Measurements from ENCODE around the gene PLA2G2C.

PLA2G2C gene

DNA sequence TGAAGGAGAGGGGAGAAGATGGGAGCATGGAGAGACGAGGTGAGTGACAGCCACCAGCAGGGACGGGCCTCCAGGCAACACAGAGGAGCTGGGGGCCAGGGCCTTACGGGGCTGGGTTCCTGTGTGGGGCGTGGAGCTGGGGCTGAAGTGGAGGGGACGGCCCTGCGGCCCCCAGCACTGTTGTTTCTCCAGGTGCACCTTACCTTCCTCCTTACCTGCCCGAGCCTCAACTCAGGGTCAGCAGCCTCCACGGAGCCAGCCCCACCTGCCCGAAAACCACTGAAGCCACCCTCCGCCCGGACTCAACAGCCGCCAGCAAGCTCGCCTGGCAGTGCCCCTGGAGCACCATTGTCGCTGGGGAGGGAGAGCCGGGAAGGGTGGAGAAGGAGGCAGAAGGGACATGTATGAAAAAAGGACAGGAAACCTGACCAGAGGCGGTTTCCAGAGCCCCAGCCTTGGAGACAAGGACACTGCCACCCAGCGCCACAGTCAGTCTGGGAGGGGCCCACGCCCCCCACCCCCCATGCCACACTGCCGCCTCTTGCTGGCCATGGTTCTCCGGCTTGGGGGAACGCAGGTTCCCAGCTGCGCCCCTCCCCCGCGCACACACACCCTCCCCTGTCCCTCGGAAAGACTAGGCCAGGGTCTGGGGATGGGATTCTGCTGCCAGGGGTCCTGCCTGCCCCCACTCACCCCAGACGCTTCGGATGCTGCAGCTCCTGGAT lies 36.6 kb downstream of the PLA2G2C start:
- H3K27ac ChIP-seq = no peak overlapping the region
- H3K4me3 ChIP-seq (ENCODE audit: low read depth, low read length) = no peak overlapping the region
- in situ Hi-C loops (cut with HindIII; ENCODE audit: low pct_ligation_motif_present, low sequenced_read_pairs) = no loop called here
- TF ChIP-seq, protein P1, sequence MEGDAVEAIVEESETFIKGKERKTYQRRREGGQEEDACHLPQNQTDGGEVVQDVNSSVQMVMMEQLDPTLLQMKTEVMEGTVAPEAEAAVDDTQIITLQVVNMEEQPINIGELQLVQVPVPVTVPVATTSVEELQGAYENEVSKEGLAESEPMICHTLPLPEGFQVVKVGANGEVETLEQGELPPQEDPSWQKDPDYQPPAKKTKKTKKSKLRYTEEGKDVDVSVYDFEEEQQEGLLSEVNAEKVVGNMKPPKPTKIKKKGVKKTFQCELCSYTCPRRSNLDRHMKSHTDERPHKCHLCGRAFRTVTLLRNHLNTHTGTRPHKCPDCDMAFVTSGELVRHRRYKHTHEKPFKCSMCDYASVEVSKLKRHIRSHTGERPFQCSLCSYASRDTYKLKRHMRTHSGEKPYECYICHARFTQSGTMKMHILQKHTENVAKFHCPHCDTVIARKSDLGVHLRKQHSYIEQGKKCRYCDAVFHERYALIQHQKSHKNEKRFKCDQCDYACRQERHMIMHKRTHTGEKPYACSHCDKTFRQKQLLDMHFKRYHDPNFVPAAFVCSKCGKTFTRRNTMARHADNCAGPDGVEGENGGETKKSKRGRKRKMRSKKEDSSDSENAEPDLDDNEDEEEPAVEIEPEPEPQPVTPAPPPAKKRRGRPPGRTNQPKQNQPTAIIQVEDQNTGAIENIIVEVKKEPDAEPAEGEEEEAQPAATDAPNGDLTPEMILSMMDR (IDR thresholded peaks at IDR 0.05; ENCODE audit: low read depth, low read length, missing control alignments) = no peak
- no peaks in the 10 kb centered on the region for H3K36me3 ChIP-seq (replicated peaks)
- no peaks in the 10 kb centered on the region for H3K27me3 ChIP-seq (replicated peaks)
- no peak for DNase-seq

DNA sequence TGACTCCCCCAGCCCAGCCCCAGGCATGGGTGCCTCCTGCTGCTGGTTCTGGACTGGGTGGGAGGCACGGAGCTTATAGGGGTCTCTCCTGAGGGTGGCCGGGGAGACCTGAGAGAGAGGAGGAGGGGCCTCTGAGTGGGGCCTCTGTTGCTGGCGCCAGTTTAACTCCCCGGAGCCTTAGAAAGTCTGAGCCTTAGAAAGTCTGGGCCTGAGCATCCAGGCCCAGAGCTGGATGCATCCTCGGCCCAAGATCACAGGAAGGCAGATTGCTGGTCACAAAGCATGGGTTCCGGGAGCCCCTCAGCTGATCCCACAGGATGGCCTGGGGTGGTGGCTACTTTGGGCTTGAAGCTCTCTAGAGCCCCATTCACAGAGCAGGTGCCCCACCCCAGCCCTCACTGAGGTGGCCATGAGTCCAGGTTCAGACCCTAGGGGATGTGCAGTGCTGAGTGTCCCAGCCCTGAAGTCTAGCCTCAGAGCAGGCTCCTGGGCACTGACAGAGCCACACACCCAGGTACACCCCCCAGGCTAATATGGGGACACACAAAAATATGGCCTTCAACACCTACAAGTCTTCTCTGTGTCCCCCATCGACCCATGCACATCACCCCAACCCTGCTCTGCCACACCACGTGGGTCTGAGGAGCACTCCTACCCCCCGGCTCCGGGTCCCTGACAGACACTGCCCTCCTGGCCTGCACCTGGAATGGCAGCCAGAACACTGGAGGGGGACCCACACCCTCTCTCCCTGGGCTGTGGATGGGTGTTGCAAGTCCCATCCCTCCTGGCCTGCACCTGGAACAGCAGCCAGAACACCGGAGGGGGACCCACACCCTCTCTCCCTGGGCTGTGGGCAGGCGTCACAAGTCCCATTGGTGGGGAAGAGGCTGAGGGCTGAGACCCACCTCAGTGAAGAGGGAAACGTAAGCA lies 37.5 kb downstream of the PLA2G2C start:
- in situ Hi-C loops (cut with HindIII; ENCODE audit: low pct_ligation_motif_present, low sequenced_read_pairs) = no loop called here
- H3K27ac ChIP-seq = no peak overlapping the region
- no peak overlapping the region for H3K4me3 ChIP-seq (ENCODE audit: low read depth, low read length)
- TF ChIP-seq, protein P1 (IDR thresholded peaks at IDR 0.05; ENCODE audit: low read depth, low read length, missing control alignments) = no peak
- no peak for DNase-seq
- no peaks in the 10 kb centered on the region for H3K27me3 ChIP-seq (replicated peaks)
- H3K36me3 ChIP-seq (replicated peaks) = no peaks in the 10 kb centered on the region

DNA sequence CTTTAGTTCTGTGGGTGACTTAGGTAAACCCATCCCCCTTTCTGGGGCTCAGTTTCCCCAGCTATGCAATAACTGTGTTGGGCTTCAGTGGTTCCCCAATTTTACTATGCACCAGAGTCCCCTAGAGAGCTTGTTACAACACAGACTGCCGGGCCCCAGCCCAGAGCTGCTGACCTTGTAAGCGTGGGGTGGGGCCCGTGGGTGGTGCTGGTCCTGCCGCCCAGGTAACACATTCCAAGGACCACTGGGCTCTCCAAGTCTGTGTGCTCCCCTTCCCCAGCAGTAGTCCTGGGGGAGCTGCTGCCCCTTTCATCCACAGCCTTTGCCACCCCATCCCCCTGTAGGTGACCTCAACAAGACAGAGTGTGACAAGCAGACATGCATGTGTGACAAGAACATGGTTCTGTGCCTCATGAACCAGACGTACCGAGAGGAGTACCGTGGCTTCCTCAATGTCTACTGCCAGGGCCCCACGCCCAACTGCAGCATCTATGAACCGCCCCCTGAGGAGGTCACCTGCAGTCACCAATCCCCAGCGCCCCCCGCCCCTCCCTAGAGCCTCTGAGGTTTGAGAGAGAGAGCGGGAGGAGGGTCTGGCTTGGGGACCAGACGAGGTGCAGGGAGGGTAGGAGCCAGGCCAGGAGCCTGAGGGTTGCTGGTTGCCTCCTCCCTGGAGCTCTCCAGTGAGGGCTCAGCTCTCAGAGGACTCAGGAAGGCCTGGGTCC lies 38.3 kb downstream of the PLA2G2C start:
- no peaks in the 10 kb centered on the region for H3K36me3 ChIP-seq (replicated peaks)
- TF ChIP-seq, protein P1 (IDR thresholded peaks at IDR 0.05; ENCODE audit: low read depth, low read length, missing control alignments) = no peak
- no peak overlapping the region for H3K27ac ChIP-seq
- in situ Hi-C loops (cut with HindIII; ENCODE audit: low pct_ligation_motif_present, low sequenced_read_pairs) = no loop called here
- no peak overlapping the region for H3K4me3 ChIP-seq (ENCODE audit: low read depth, low read length)
- no peaks in the 10 kb centered on the region for H3K27me3 ChIP-seq (replicated peaks)
- DNase-seq = no peak

DNA sequence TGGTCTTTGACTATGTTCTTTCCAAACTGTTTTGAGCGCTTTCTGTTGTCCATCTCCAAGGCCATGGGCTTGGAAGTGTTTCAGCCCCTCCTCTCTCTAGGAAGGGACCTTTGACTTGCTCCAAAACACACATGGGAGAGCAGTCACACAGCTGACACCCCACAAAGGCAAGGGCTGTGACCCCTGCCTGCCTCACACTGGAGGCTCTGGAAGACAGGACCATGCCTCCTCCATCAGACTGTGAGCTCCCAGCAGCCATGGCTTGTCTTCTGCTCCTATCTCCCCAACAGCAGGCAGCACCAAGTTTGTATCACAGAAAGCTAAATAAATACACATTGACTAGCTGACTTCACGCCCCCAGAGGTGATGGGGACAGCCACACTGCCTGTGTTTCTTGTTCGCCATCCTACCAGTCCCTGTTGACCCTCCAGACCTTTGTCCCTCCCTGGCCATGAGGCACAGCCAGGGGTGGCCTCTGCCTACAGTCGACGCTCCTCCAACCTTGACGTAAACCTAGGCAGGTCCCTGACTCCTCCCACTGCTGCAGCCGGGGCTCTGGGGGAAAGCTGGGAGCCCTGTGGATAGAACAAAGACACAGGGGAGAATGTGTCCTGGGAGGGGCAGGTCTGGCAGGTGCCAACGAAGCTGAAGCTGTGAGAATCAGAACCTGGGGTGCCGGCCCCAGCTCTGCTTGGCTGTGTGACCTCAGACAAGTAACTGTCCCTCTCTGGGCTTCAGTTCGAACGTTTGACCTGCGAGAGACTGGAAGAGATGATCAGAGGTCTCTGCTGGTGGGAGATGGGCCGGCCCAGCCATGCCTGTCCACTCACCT lies 42.4 kb downstream of the PLA2G2C start:
- TF ChIP-seq, protein P1 (IDR thresholded peaks at IDR 0.05; ENCODE audit: low read depth, low read length, missing control alignments) = no peak
- no peaks in the 10 kb centered on the region for H3K36me3 ChIP-seq (replicated peaks)
- no peaks in the 10 kb centered on the region for H3K27me3 ChIP-seq (replicated peaks)
- no peak for DNase-seq
- no peak overlapping the region for H3K27ac ChIP-seq
- no peak overlapping the region for H3K4me3 ChIP-seq (ENCODE audit: low read depth, low read length)
- in situ Hi-C loops (cut with HindIII; ENCODE audit: low pct_ligation_motif_present, low sequenced_read_pairs) = no loop called here

DNA sequence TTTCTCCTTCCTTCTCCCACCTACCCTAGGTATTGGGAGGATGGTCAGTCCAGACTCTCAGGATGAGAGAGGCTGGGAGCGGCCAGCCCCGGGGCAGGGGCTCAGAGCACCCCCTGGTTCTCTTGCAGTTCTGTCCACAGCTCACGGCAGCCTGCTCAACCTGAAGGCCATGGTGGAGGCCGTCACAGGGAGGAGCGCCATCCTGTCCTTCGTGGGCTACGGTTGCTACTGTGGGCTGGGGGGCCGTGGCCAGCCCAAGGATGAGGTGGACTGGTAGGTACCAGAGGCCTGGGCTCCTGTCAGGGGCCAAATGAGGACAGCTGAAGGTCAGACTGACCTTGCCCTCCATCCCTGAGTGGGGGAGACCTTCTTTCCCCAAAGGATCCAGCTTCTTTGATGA lies 43.0 kb downstream of the PLA2G2C start:
- in situ Hi-C loops (cut with HindIII; ENCODE audit: low pct_ligation_motif_present, low sequenced_read_pairs) = no loop called here
- Histone ChIP-seq H3K27me3 (replicated peaks) (no peaks in the 10 kb centered on the region), H3K4me3 (ENCODE audit: low read depth, low read length) (no peak overlapping the region), H3K27ac (no peak overlapping the region), H3K36me3 (replicated peaks) (no peaks in the 10 kb centered on the region)
- TF ChIP-seq, protein P1 (IDR thresholded peaks at IDR 0.05; ENCODE audit: low read depth, low read length, missing control alignments) = no peak
- DNase-seq = no peak

All from brain microvascular endothelial cell (primary cell).